Midbrain (tissue), 1 donor: ENCODE measurements around the gene LUM.

Experiments used
- DNase-seq: peaks from one replicate; lab custom pipeline; 2025; lab: John Stamatoyannopoulos, UW

Gene LUM

GRCh38 chr12:91111366-91112325, at the start of gene LUM:
TSS of gene LUM (minus strand) at chr12:91111494. CDS start at chr12:91108979, 2,515 bp downstream.
- DNase-seq, result peak; percentile 5

DNA sequence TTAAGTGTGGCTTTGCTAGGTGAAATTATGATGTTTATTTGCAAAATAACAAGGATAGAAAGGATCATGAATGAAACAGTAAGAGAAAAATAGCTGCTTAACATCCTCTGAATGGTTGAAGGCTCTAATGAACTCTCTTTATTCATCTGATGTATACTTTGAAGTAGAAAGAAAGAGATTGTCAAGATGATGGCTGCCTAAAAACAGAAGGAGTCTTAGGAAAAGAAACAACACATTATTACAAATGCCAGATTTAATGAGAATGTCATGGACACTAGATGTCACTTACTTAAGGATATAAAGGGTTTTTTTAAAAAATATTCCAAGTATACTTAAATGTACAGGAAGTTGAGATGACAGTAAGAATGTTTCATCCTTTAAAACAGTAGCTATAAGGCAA, 49.7 kb upstream of the LUM start:
- no peak for DNase-seq

GRCh38 chr12:91155990-91156389, 44.7 kb upstream of the LUM start:
- DNase-seq, result no peak

- no peak for DNase-seq
Observed at GRCh38 chr12:91154131-91154530, 42.8 kb upstream of the LUM start.

GRCh38 chr12:91144053-91144452, 32.8 kb upstream of the LUM start:
- DNase-seq, result no peak

DNA sequence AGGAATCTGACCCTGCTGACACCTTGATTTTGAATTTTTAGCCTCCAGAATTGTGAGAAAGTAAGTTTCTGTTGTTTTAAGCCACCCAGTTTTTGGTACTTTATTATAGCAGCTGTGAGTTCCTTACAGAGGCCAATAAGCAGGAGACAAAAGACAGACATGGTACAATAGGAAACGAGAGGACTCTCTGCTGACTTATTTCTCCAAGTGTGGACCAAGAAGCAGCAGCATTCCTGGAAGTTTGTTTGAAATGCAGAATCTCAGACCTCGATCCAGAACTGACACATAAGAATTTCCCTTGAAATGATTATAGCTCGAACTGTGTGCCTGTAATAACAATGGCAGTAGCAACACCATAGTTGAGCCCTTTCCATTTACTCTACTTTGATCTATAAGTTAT, 31.9 kb upstream of the LUM start:
- no peak for DNase-seq

DNA sequence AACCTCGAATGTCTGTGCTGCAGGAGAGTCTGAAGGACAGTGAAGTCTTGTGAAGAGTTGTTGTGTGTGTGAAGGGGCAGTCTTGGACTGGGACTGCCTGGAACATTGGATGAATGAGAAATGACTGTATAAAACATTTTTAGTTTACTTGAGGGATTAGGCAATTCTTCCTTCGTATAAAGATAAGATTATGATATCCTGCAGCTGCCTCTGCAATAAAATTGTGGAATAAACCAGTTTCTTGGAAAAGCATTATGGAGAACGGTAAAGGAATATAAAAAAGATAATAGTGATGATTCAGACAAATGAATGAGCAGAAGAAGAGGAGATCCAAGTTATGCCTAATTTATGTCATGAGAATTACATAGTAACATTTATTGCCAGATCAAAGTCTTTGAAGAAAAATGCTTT, 30.9 kb upstream of the LUM start:
- no peak for DNase-seq

GRCh38 chr12:91140026-91140931, 29.0 kb upstream of the LUM start:
- DNase-seq, result no peak

DNA sequence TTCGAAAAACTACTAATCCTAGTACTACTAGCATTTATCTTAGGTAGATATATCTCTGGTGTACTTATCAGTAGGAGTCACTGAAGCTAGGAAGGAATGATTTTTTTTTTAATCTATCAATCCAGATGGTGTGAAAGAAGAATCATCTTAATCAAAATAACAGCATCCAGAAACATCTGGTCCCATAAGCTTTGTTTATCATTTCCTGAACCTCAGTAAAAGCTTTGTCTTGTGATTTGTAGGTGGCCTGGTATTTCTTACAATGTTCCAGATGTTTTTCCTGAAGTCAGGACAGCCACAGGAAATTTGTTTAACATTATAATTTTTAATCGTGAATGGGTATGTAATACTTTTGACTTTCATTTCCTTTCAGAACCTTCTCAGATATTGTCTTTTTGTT, 28.0 kb upstream of the LUM start:
- DNase-seq, result no peak

DNA sequence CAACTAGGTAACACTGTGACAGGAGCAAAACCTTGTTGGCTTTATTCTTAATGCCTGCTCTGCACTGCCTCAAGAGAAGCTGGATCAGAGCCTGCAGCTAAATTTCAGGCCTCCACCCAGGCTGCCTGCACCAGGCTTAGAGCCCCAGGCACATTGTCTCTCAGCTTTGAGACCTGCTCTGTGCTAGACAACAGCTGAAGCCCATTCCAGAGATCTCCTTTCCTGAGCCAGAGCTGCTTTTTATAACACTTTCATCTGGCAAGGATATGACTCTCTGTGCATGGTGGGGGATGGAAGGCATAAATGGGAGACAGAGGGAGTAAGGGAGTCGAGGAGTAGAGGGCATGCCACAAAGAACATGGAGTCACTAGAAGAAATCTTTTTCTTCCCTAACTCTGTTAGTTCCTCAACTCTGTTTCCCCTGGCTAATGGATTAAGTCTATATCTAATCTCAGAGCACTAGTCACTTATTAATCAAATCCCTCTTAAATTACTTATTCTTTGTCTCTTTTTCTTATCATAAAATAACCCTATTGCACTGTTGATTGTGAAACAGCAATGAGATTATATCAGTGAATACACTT, 27.1 kb upstream of the LUM start:
- peak; percentile 3 for DNase-seq

DNA sequence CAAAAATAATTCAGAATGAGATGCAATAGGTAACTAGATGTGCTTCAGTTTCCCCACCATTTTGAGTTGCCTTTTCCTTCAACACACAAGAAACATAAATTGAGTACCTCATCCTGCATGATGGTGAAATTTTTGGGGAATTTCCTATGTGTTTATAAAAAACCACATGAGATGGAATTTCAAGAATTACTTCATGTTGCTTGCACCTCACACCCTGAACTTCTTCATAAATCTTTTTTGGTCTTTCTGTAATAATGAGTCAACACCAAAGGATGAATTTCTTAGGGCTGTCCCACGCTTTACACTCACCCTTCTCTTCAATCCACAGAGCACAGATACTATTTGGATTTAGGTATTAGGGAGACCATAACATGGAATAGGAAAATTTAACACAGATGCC, 22.6 kb upstream of the LUM start:
- DNase-seq, result no peak

GRCh38 chr12:91129662-91130362, 18.5 kb upstream of the LUM start:
- no peak for DNase-seq

GRCh38 chr12:91127751-91128150, 16.5 kb upstream of the LUM start:
- no peak for DNase-seq

DNA sequence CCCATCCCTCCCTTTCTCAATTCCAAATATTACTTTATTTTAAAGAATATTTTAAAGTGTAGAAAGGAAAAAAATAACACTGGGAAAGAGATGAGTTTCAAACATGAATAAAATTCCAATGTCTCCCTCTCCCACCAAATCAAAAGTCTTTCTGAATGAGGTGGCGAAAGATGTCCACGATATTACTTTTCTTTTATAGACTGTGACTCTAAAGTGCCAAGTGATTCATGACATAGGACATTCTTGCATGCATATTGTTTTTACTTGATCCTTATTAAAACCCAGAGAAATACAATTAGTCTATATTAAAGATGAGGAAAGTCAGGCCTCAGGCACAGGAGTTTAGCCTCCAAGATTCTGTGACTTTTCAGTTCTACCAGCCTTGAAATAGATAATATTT, 16.0 kb upstream of the LUM start:
- DNase-seq, result no peak

- no peak for DNase-seq
Observed at GRCh38 chr12:91126516-91126915, 15.2 kb upstream of the LUM start.

GRCh38 chr12:91123236-91123916, 12.1 kb upstream of the LUM start:
- no peak for DNase-seq

DNA sequence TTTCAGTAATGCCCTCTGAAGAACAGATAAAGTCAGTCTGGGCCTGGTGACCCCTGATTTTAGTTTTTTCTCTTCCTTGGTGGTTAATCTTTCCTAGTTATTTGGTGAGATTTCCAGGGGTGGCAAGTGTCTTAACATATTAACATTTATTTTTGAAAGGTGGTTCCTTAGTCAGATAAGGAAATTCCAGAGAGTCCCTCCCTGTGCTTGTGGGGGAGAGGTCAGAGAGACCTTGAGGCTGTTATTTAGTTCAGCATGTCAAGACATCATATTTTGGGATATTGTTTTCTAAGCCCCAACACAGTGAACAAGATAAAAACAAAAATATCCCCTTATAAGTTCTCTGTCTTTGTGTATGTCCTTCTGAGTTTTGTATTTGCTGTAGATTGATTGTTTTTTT, 9.5 kb upstream of the LUM start:
- DNase-seq, result no peak

DNA sequence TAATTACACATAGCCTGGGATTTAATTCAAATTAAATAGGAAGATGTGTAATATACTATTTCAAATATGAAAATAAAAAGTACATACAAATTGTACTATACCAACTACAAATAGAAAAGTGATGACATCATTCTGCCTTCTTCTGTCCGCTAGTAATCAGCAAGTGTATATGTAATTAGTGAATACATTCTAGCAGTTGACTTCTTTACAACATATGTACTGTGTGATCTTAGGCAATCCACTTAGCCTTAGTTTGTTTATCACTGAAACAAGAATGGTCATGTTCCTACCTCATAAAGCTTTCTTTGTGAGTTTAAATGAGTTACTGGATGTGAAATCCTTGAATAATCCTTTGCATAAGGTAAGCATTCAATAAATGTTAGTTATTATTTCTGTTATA, 7.8 kb upstream of the LUM start:
- no peak for DNase-seq

DNA sequence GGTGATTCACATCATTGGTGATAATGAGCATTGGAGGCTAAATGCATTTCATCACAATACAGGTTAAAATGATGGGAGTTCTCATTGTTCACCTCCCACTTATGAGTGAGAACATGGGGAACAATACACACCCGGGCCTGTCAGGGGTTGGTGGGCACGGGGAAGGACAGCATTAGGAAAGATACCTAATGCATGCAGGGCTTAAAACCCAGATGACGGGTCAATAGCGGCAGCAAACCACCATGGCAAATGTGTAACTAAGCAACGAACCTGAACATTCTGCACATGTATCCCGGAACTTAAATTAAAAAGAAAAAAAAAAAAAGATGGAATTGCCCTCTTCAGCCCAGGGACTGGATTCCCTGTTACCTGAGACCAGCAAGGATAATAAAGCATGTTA, 2.3 kb upstream of the LUM start:
- no peak for DNase-seq

- DNase-seq, result no peak
Observed at GRCh38 chr12:91110311-91110924, 876 bp downstream of the LUM start.
